Right renal cortex interstitium (tissue), 3 donors: Measurements from ENCODE around the gene CALD1. TPM values are rescaled to one million over a fixed set of nuclear protein-coding genes. Genes with fewer than 3 reads are reported as not detected.

ENCODE experiments used
- DNase-seq, 3 donors: peaks; one replicate each; pipeline ENCODE4 v3.0.0-alpha.2; 2013; ENCODE audit warnings: low read depth in 3 of 3, low spot score in 2 of 3
- polyA plus RNA-seq, 3 donors: library from polyadenylated mRNA; unstranded; fragments of 120-200 nt; gene quantifications; one replicate each; pipeline ENCODE4 v1.2.1, GENCODE V29; 2013; ENCODE audit not compliant: insufficient read length in 3 of 3

Gene CALD1
- polyA plus RNA-seq, 3 donors: 244 to 292 (median 257) TPM

DNA sequence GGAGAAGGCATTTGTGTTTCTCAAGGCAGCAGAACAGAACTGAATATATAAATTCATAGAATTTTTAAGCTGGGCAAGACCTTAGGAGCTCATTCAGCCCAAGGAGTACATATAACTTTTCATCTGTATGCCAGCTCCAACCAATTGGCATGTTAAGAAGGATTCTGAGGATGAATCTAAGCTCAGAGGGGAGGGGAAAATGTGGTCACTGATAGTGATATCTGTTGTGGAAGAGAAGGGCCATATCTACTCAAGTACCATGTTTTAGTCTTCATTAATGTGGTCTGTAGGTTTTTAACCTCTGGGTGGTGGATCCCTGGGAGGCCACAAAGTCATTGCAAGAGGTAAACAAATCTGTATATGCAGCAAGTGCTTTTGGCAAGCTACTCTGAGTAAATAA, 6.4 kb downstream of the CALD1 start:
- DNase-seq: no peak

DNA sequence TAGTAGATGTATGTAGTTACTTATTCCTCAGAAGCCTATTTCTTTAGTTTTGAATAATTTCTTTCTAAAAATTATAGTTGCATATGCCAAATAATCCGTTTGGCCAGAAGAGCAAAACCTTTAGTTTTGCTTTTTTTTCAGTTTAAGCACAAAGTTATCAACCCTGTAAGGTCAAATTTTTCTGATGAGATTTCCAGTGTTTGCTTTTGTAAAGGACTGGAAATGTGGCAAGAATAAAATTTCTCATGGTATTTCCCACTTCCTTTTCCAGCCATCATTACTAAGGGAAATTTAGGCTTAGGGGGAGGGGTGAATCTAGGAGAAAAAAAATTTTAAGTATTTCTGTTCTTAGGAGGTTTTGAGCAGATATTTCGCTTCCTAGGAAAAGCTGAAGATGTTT, 7.6 kb downstream of the CALD1 start:
- DNase-seq: no peak

GRCh38 chr7:134787720-134788119, 8.3 kb downstream of the CALD1 start:
- DNase-seq: no peak

- DNase-seq: no peak
Observed at GRCh38 chr7:134788191-134788590, 8.8 kb downstream of the CALD1 start.

- DNase-seq: no peak
Observed at GRCh38 chr7:134789967-134790685, 10.7 kb downstream of the CALD1 start.

- DNase-seq: no peak
Observed at GRCh38 chr7:134792968-134793367, 13.5 kb downstream of the CALD1 start.

GRCh38 chr7:134795231-134795630, 15.8 kb downstream of the CALD1 start:
- DNase-seq: no peak

GRCh38 chr7:134798155-134798554, 18.7 kb downstream of the CALD1 start:
- no peak for DNase-seq

GRCh38 chr7:134799377-134799776, 19.9 kb downstream of the CALD1 start:
- DNase-seq: no peak

- no peak for DNase-seq
Observed at GRCh38 chr7:134802762-134803161, 23.3 kb downstream of the CALD1 start.

DNA sequence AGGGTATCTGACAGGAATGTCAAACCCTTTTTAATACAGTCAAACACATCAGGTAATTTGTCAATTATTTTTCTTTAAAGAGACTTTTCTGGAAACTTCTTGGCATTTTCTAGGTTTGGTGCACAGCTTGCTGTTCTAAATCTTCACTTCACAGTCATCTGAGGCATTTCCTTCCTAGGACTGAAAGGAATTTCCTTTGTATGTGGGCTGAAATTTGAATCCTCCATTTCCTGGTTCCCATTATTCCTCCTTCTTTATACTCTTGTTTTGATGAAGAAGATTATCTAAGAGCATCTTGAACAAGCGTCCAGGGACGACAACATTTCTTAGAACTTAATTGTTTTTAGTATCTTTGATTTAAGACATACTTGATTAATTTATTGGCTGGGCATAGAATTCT, 24.9 kb downstream of the CALD1 start:
- no peak for DNase-seq

GRCh38 chr7:134804854-134805253, 25.4 kb downstream of the CALD1 start:
- DNase-seq: no peak

DNA sequence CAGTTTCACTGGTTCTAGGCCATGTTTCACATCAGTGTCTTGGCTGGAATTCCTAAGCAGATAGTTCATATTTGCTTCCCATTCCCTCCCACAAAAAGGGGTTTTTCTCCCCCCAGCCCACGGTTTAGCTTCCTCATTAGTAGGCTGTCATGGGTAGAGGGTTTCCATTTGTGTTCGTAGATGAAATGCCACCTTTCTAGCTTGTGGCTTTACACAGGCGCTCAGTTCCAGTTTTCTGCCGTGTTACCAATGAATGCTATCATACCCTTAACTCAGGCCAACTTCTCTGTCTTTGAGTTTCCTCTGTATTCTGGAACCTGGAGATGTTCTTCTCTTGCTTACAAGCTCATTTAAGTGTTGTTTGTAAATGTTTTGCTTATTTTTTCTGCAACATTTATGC, 26.8 kb downstream of the CALD1 start:
- DNase-seq: no peak

DNA sequence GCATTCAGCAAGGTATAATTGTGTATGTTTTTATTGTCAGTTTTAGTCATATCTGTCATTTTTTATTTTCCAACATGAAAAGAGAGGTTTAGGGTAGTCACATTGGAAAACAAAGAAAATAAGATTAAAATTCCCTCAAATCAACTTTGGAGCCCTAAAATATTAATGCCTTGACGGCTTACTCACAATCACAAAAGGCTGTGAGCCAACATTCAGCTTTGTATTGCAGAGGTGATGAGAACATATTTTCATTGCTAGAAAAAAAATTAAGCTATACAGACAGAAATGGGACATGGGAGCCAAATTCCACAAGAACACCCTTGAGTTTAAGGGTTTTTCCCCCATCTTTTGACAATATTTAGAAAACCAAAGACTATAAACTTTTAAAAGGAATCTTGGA, 30.2 kb downstream of the CALD1 start:
- no peak for DNase-seq

- DNase-seq: peak in 1 of 3 donors; percentile 29
Observed at GRCh38 chr7:134811765-134812164, 32.3 kb downstream of the CALD1 start.

- no peak for DNase-seq
Observed at GRCh38 chr7:134813663-134814396, 34.4 kb downstream of the CALD1 start.

DNA sequence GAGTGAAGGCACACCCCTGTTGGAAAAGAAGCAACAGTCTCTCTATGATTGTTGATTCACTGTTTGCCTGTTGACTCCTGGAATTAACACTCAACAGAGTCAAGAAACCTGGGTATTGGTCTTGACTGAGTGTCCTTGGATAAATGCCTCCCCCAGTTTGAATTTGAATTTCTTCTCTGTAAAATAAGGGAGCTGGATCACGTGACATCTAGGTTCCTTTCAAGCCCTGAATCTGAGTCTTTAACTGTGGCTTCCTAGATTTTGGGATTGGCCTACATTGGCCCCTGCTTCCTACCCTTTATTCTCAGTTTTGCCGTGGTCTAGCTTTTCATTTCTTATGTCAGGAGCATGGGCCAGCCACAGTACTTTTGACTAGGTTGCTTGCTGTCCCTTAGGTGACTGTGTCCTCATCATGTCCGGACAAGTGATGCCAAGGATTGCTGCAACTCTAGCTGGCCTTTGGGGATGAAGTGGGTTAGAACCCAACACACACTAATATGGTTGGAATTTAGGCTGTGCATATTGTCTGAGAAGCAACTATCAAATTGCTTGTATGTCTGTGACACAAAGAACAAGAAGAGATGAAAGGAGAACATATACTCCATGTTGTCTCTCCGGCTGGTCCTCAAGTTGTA, 35.4 kb downstream of the CALD1 start:
- no peak for DNase-seq

DNA sequence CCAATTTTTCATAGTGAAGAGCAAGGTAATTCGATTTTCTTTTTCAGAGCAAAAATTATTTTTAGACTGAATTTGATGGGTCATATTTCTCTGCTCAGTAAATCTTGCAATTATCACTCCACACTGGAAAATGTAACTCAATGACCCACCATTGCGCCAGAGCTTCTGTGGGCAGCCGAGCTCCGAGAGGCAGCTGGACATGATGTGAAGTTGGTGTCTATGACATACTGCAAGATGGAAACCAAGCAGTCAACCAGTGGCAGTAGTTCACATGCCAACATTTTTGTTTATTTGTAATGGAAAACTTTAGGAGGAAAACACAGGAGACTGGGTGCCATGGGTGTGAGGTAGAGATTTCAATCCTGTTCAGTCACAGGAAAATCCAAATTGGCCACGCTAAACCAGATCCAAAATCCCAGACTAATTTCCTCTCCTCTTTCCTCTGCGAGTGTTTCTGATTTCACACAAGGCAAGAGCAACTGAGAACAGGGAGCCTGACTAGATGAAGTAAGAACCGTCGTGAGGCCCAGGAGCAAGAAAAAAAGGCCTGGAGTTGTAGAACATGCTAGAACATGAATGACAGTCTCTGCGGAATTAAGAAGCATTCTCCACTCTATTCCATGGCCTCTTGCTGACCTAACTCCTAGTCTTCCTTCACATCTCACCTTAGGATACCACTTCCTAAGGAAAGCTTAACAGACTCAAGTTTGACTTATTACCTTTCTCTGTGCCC, 39.3 kb downstream of the CALD1 start:
- DNase-seq: no peak

DNA sequence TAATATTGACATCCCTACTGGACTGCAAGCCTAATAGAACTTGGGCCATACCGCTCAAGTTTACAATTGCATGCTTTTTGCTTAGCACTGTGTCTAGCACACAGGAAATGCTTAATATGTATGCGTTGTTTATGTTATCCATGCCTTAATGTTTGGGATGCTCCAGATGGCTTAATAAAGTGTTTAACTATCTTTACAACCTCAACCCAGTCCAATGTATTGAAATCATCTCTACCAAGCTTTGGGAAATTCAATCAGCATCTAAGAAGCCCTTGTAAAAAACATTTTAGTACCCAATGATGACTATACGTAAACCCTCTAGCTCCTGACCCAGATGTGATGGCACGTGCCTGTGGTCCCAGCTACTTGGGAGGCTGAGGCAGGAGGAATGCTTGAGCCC, 40.0 kb downstream of the CALD1 start:
- no peak for DNase-seq

DNA sequence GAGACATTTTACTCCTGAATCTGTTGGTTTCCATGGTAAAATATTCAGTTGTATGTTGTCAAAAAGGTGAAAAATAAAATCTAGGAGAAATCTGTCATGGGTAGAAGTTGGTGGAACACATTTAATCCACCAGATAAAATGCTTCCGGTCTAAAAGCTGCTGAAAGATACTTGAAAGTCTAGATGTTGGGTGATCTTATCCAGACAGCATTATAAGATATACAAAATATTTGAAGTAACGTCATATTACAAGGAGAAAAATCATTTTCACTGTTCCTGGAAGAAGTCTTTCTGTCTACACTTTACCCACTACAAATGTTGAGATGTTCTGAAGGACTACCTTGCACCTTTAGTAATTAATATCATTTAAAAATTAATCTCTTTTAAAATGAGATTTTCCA, 40.9 kb downstream of the CALD1 start:
- DNase-seq: no peak

GRCh38 chr7:134820778-134821177, 41.3 kb downstream of the CALD1 start:
- no peak for DNase-seq
